Esophagus squamous epithelium (tissue), 5 donors: ENCODE data around the gene CYTH3. TPM values are rescaled to one million over a fixed set of nuclear protein-coding genes. Genes with fewer than 3 reads are reported as not detected.

Experiments used
- DNase-seq: peaks from one replicate; lab custom pipeline; 2025; lab: John Stamatoyannopoulos, UW
- H3K27ac ChIP-seq, 4 donors: fragments of 200-600 bp; sonication (generic); one replicate each; pipeline ENCODE4 v1.5.1; 2016 to 2019; ENCODE audit warnings: mild to moderate bottlenecking in 1 of 4
- H3K27me3 ChIP-seq, 4 donors: fragments of 200-600 bp; sonication (generic); 1 replicate in 3 of 4; 2 replicates in 1 of 4; pipeline versions ENCODE4 v1.5.1 to v1.6.0; 2017 to 2021; ENCODE audit warnings: antibody characterized with exemption in 1 of 4
- H3K36me3 ChIP-seq, 3 donors: fragments of 200-600 bp; sonication (generic); one replicate each; pipeline ENCODE4 v1.5.1; 2016 to 2019
- H3K4me1 ChIP-seq, 3 donors: fragments of 200-600 bp; sonication (generic); one replicate each; pipeline ENCODE4 v1.5.1; 2017 to 2019
- H3K4me3 ChIP-seq, 4 donors: fragments of 200-600 bp; sonication (generic); 1 replicate in 3 of 4; 2 replicates in 1 of 4; pipeline ENCODE4 v1.5.1; 2016 to 2019; ENCODE audit warnings: mild to moderate bottlenecking in 2 of 4, moderate library complexity in 1 of 4
- H3K9me3 ChIP-seq, 3 donors: fragments of 200-600 bp; sonication (generic); one replicate each; pipeline ENCODE4 v1.5.1; 2016 to 2019
- POLR2A ChIP-seq, 4 donors: fragments of 450-650 bp; IDR thresholded peaks; one replicate each; pipeline ENCODE4 v1.6.1; 2017; ENCODE audit warnings: antibody characterized with exemption in 4 of 4, mild to moderate bottlenecking in 4 of 4, moderate library complexity in 3 of 4
- WGBS, 2 donors: methylation state at CpG; one replicate each; pipeline ENCODE4 v1.1.5; 2018; 5-methylcytosine and 5-hydroxymethylcytosine counted together
- intact Hi-C: fragments of 100-400 bp; cut with DNase I; formaldehyde crosslinking; loops from one replicate; pipeline ENCODE4 v1.15.0; 2022
- total RNA-seq, 4 donors: library from RNA; depleted of rRNA; stranded (reverse); fragments of >200 nt; gene quantifications; one replicate each; pipeline ENCODE4 v1.1.0, GENCODE V29; 2016
- TF ChIP-seq, protein P1 (sequence below), 6 experiments: fragments of 450-650 bp in 4 of 6; fragments of 200-600 bp in 2 of 6; sonication (generic) in 2 of 6; IDR thresholded peaks; one replicate each; pipeline ENCODE4 v1.5.1; 2016 to 2019; ENCODE audit warnings: antibody characterized with exemption in 6 of 6, mild to moderate bottlenecking in 4 of 6, moderate library complexity in 4 of 6
- donor health status: DM: yes; HTN: yes; CAD: no.

The CYTH3 gene
- total RNA-seq, 4 donors from 2014 or later = 11.5 to 27.7 (median 12.7) TPM

- Histone ChIP-seq H3K9me3 (no peaks in the 10 kb centered on the region), H3K4me1 (peaks cover 0 to 33% (median 11%) of the 10 kb centered on the region in 3 donors), H3K27ac (no peak overlapping the region), H3K36me3 (peaks cover 6 to 88% (median 23%) of the 10 kb centered on the region in 3 donors), H3K27me3 (no peaks in the 10 kb centered on the region), H3K4me3 (no peak overlapping the region)
- no peak for DNase-seq
- intact Hi-C loops = no loop called here
- TF ChIP-seq POLR2A (IDR thresholded peaks at IDR 0.05) = no peak
- TF ChIP-seq, protein P1, sequence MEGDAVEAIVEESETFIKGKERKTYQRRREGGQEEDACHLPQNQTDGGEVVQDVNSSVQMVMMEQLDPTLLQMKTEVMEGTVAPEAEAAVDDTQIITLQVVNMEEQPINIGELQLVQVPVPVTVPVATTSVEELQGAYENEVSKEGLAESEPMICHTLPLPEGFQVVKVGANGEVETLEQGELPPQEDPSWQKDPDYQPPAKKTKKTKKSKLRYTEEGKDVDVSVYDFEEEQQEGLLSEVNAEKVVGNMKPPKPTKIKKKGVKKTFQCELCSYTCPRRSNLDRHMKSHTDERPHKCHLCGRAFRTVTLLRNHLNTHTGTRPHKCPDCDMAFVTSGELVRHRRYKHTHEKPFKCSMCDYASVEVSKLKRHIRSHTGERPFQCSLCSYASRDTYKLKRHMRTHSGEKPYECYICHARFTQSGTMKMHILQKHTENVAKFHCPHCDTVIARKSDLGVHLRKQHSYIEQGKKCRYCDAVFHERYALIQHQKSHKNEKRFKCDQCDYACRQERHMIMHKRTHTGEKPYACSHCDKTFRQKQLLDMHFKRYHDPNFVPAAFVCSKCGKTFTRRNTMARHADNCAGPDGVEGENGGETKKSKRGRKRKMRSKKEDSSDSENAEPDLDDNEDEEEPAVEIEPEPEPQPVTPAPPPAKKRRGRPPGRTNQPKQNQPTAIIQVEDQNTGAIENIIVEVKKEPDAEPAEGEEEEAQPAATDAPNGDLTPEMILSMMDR (IDR thresholded peaks at IDR 0.05) = no peak
- WGBS, 2 donors = 86 to 100% methylated on average over 2 to 4 of the region's 13 CpGs
These were observed 106.0 kb downstream of the CYTH3 start for GRCh38 chr7:6166443-6166891.

DNA sequence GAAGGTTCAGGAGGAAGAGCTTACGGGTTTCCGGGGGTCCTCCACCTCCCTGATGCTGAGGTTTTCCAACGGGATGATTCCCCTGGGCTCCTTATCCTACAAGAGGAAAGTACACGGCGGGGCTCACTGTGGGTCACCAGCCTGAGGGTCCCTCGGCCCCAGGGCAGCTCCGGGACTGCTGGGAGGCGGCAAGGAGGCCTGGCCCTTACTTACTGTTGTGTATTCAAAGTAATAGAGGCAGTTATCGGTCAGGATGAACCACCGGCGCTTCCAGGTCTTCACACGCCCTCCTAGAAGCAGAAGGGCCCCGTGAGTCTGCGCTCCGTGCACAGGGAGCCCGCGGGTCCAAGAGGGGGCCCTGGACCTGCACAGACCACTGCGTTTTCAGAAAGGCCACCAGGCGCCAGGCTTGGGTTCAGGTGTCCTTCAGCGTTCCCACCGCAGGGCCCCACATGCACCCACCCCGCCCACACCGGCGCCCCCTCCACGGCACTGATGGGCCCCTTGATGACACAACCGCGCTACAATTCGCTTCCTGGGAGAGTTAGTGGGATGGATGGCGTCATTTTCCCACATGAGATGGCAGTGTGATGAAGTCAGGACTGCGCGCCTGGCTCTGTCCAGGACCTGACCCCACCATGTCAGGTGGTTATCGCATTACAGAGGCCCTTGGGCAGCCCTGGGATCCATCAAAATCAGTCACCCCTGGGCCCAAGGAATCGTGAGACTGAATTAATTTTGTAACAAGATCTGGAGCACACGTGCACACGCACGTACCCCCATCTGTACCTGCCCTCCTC, 106.7 kb downstream of the CYTH3 start:
- no peak overlapping the region for H3K4me3 ChIP-seq
- WGBS, 2 donors = 94 to 95% methylated on average over 10 to 12 of the region's 36 CpGs
- H3K9me3 ChIP-seq = no peaks in the 10 kb centered on the region
- intact Hi-C loops = no loop called here
- H3K4me1 ChIP-seq = peaks cover 0 to 36% (median 11%) of the 10 kb centered on the region in 3 donors
- H3K27me3 ChIP-seq = no peaks in the 10 kb centered on the region
- no peak overlapping the region for H3K27ac ChIP-seq
- no peak for DNase-seq
- TF ChIP-seq, protein P1 (IDR thresholded peaks at IDR 0.05) = no peak
- TF ChIP-seq POLR2A (IDR thresholded peaks at IDR 0.05) = no peak
- H3K36me3 ChIP-seq = peaks cover 6 to 84% (median 21%) of the 10 kb centered on the region in 3 donors

- Histone ChIP-seq H3K4me1 (peaks cover 0 to 43% (median 14%) of the 10 kb centered on the region in 3 donors), H3K36me3 (peaks cover 6 to 80% (median 16%) of the 10 kb centered on the region in 3 donors), H3K9me3 (no peaks in the 10 kb centered on the region), H3K27ac (no peak overlapping the region), H3K4me3 (no peak overlapping the region), H3K27me3 (no peaks in the 10 kb centered on the region)
- TF ChIP-seq POLR2A (IDR thresholded peaks at IDR 0.05) = no peak
- TF ChIP-seq, protein P1 (IDR thresholded peaks at IDR 0.05) = no peak
- no peak for DNase-seq
- WGBS, 2 donors = 80 to 86% methylated on average over 1 to 14 of the region's 19 CpGs
- intact Hi-C loops = no loop called here
These were observed 107.3 kb downstream of the CYTH3 start for GRCh38 chr7:6165075-6165474.

- 87 to 90% methylated on average over 15 to 25 of the region's 28 CpGs for WGBS, 2 donors
These were observed 107.9 kb downstream of the CYTH3 start for GRCh38 chr7:6164491-6164890.

More at GRCh38 chr7:6164491-6164890, 107.9 kb downstream of the CYTH3 start:
- DNase-seq = no peak
- Histone ChIP-seq H3K9me3 (no peaks in the 10 kb centered on the region), H3K4me3 (no peak overlapping the region), H3K27me3 (no peaks in the 10 kb centered on the region), H3K27ac (no peak overlapping the region), H3K36me3 (peaks cover 10 to 80% (median 16%) of the 10 kb centered on the region in 3 donors), H3K4me1 (peaks cover 0 to 49% (median 17%) of the 10 kb centered on the region in 3 donors)
- no peak for TF ChIP-seq POLR2A (IDR thresholded peaks at IDR 0.05)
- TF ChIP-seq, protein P1 (IDR thresholded peaks at IDR 0.05) = no peak
- intact Hi-C loops = no loop called here
